WTC11 (cell line): ENCODE measurements around the gene APLN.

Experiments used
- CBFB ChIP-seq: sonication (generic); formaldehyde crosslinking; IDR thresholded peaks from 2 replicates; pipeline ENCODE4 v1.8.1; 2022; ENCODE audit warnings: mild to moderate bottlenecking, low read depth, missing genetic modification reagents
- CTCF ChIP-seq: fragments of 200-600 bp; IDR thresholded peaks from 2 replicates; pipeline ENCODE4 v1.8.0; 2022; ENCODE audit warnings: antibody characterized with exemption
- ETV6 ChIP-seq: sonication (generic); formaldehyde crosslinking; IDR thresholded peaks from 2 replicates; pipeline ENCODE4 v1.8.1; 2022; ENCODE audit warnings: mild to moderate bottlenecking, missing genetic modification reagents
- KAT7 ChIP-seq: sonication (generic); formaldehyde crosslinking; IDR thresholded peaks from 2 replicates; pipeline ENCODE4 v1.8.1; 2023; ENCODE audit warnings: missing genetic modification reagents, mild to moderate bottlenecking, borderline replicate concordance
- NFYB ChIP-seq: sonication (generic); formaldehyde crosslinking; conservative IDR thresholded peaks from 2 replicates; pipeline ENCODE4 v1.8.0; 2022; ENCODE audit warnings: low read depth, missing genetic modification reagents
- USF2 ChIP-seq: sonication (generic); formaldehyde crosslinking; IDR thresholded peaks from 2 replicates; pipeline ENCODE4 v1.8.1; 2023; ENCODE audit warnings: mild to moderate bottlenecking, missing genetic modification reagents, moderate library complexity
- ZBTB43 ChIP-seq: sonication (generic); formaldehyde crosslinking; IDR thresholded peaks from 2 replicates; pipeline ENCODE4 v1.8.1; 2023; ENCODE audit warnings: mild to moderate bottlenecking, missing genetic modification reagents
- ZNF317 ChIP-seq: sonication (generic); formaldehyde crosslinking; IDR thresholded peaks from 2 replicates; pipeline ENCODE4 v1.8.1; 2023; ENCODE audit warnings: low read depth, mild to moderate bottlenecking, moderate library complexity, missing genetic modification reagents, borderline replicate concordance
- ZNF423 ChIP-seq: fragments of 250-450 bp; sonication (Bioruptor Pico); IDR thresholded peaks from 2 replicates; pipeline ENCODE4 v2.1.2; 2022; ENCODE audit warnings: mild to moderate bottlenecking, moderate library complexity
- ZNF512 ChIP-seq: sonication (generic); formaldehyde crosslinking; IDR thresholded peaks from 2 replicates; pipeline ENCODE4 v1.8.1; 2022; ENCODE audit warnings: missing genetic modification reagents, borderline replicate concordance
- ZNF532 ChIP-seq: fragments of 250-450 bp; sonication (Bioruptor Pico); IDR thresholded peaks from 2 replicates; pipeline ENCODE4 v1.9.0; 2021; ENCODE audit warnings: mild to moderate bottlenecking, borderline replicate concordance
- ZNF671 ChIP-seq: fragments of 250-450 bp; sonication (Bioruptor Pico); IDR thresholded peaks from 2 replicates; pipeline ENCODE4 v1.8.0; 2021; ENCODE audit warnings: mild to moderate bottlenecking

GRCh38 chrX:129599499-129599898, 55.3 kb downstream of the APLN start:
- TF ChIP-seq CTCF (no peak), ZNF512 (CRISPR knock-in tag) (no peak), USF2 (no peak), ZNF671 (CRISPR knock-in tag) (no peak), ZBTB43 (no peak), ZNF423 (no peak), ETV6 (CRISPR knock-in tag) (no peak), CBFB (CRISPR knock-in tag) (no peak), NFYB (CRISPR knock-in tag) (no peak), ZNF317 (CRISPR knock-in tag) (no peak), KAT7 (CRISPR knock-in tag) (no peak), ZNF532 (CRISPR knock-in tag) (no peak)
